DND-41 (cell line): Measurements from ENCODE around the gene ABCD4.

ENCODE experiments used
- CTCF ChIP-seq: IDR thresholded peaks from 2 replicates; pipeline ENCODE4 v1.5.1; 2012; ENCODE audit warnings: borderline replicate concordance, low read length, moderate library complexity, mild to moderate bottlenecking; ENCODE audit not compliant: poor library complexity, severe bottlenecking; ENCODE audit errors: extremely low read depth
- EZH2 ChIP-seq: IDR thresholded peaks from 3 replicates; pipeline ENCODE4 v1.6.1; 2012; ENCODE audit warnings: borderline replicate concordance, low read depth, mild to moderate bottlenecking, moderate library complexity, low read length, inconsistent platforms; ENCODE audit not compliant: severe bottlenecking

GRCh38 chr14:74333909-74334308 is 31.2 kb upstream of the ABCD4 start:
- TF ChIP-seq CTCF (no peak), EZH2 (no peak)
